ENCODE data around the gene ESRP2.

DNA sequence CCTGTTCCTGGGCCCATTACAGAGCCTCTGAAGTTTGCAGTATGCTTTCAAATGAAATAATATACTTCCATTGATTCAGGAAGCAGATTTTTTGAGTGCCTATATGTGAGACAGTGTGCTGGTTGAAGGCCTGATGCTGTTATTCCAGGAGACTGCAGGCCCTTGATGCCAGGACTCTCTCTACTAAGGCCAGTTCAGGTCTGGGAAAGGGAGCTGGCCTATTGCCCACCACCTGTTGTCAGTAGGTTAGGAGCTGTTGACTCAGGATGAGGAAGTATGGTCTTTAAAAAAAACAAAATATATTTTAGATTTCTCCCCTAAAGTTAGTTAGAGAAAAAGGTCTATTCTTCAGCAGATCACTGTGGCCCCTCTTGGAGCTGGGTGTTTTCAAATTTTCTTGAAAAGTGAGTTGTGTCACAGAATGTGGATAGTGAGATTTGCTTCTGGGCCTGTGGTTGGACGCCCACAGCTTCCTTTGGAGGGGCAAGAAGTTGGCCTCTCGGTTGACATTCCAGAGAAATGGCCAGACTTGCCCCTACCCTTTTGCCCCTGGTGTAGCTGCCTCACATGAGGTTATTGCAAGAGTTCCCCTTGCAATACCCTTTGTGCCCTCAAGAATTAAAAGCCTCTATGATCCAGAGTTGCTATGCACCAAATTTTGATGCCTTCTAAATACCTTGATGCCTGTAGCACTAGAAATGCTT, 7.9 kb downstream of the ESRP2 start:
- TF ChIP-seq POLR2A (IDR thresholded peaks at IDR 0.05; ENCODE audit: low read length) (no peak), GATA1 (IDR thresholded peaks at IDR 0.05; ENCODE audit: low read depth, low read length) (no peak)
